Stimulated activated CD4-positive, alpha-beta T cell treated with anti-CD3 and anti-CD28 coated beads, Interleukin-4, amount 100 ng/mL, for 4 hours (primary cell): Measurements from ENCODE around the gene ACAP2.
"Not testable (repeated sequence)": the region's sequence is repeated elsewhere in the genome, so short reads cannot be mapped to it uniquely, and the experiment has no call there.

Experiments
- DNase-seq, 2 experiments: peaks; one replicate each; pipeline ENCODE4 v3.0.0-alpha.2; 2020

Gene ACAP2

DNA sequence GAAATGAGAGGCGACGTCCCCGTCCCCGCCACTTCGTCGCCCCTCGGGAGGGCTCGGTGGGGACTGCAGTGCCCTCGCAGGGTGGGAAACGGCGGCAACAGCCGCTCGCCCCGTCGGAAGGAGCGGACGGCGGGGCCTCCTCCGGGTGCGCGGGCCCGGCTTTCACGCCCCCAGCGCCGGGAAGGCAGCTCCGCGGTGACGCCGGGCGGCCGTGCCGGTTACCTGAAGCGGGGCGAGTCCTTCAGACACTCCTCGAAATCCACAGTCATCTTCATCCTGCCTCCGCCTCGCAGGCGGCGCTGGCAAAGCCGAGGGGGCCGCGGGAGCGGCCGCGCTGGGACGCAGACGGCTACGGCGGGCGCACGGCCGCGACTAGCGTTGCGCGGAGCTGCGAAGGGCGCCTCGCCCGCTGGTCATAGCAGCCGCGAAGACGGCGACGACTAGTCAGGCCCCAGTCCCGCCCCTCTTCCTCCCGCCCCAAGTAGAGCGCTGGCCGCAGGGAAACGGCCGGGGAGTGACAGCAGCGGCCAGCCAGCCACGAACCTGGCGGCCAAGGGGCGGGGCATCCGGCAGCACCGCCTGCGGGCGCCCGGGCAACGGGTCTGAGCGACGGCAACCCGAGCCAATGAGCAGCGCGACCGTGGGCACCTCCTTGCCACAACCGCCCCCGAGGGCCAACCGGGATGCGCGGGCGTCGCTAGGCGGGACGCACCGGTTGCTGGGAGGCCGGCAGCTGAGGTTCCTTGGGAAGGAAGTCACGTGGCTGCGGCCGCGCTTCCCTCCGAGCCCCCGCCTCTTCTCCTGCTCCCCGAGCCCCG, at the start of gene ACAP2:
TSS of gene ACAP2 (minus strand) at position 448 of the 818 bp plus-strand sequence. CDS start at position 275, 173 bp downstream.
- peak; percentile 99 to 100 for DNase-seq

- DNase-seq, result no peak
These were observed 32.8 kb upstream of the ACAP2 start for GRCh38 chr3:195475614-195476013.

- DNase-seq, result not testable (repeated sequence)
These were observed 32.3 kb upstream of the ACAP2 start for GRCh38 chr3:195475116-195475515.

DNA sequence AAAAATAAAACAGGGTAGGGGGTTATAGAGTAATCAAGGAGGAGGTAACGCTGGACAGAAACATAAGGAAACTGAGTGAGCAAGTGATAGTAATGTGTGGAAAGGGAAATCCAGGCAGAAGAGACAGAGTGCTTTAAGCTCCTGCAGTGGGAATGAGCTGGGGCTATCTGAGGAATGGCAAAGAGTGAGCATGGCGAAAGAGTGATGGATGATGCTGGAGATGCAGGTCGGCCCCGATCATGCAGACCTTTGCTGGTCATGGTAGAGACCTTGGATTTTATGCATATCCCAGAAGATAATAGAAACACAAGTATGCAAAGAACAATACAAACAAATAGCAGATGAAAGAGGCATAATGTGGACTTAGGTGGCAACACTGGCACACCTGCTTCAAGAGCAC, 26.0 kb upstream of the ACAP2 start:
- no peak for DNase-seq

GRCh38 chr3:195468391-195468776, 25.6 kb upstream of the ACAP2 start:
- DNase-seq, result no peak

DNA sequence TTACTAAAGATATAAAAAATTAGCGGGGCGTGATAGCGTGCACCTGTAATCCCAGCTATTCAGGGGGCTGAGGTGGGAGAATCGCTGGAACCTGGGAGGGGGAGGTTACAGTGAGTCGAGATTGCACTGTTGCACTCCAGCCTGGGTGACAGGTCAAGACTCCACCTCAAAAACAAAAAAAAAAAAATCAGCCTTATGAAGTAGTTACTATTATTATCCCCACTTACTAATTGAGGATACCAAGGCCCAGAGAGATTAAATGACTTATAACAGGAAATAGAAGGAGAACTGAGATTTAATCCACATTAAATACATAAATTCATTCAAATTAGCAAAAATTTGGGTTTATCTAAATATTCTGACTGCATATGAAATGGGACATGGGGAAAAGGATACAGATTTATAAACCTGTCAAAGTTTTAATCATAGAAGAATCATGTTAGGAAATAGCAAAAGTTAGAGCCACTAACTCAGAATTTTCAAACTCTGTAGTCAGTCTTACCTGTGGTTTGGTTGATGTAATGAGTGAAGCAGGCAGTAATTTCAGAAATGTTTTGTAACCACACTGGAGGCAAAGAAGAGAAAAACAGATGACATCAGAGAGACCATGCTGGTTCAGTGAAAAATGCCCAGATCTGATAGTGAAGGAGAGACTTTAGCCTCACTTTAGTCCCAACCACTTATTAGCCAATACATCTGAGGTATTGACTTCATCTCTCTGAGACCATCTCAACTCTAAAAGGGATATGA, 25.0 kb upstream of the ACAP2 start:
- no peak for DNase-seq

GRCh38 chr3:195466251-195466650, 23.4 kb upstream of the ACAP2 start:
- DNase-seq, result no peak

DNA sequence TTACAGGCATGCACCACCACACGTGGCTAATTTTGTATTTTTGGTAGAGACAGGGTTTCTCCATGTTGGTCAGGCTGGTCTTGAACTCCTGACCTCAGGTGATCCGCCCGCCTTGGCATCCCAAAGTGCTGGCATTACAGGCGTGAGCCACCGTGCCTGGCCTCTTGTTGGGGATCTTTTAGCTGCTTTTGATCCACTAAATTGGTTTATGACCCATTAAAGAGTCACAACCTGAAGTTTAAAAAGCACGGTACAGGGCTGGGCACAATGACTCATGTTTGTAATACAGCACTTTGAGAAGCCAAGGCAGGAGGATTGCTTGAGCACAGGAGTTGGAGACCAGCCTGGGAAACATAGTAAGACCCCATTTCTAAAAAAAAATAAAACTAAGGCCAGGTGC, 20.1 kb upstream of the ACAP2 start:
- not testable (repeated sequence) for DNase-seq

GRCh38 chr3:195462308-195462610, 19.4 kb upstream of the ACAP2 start:
- DNase-seq, result no peak

DNA sequence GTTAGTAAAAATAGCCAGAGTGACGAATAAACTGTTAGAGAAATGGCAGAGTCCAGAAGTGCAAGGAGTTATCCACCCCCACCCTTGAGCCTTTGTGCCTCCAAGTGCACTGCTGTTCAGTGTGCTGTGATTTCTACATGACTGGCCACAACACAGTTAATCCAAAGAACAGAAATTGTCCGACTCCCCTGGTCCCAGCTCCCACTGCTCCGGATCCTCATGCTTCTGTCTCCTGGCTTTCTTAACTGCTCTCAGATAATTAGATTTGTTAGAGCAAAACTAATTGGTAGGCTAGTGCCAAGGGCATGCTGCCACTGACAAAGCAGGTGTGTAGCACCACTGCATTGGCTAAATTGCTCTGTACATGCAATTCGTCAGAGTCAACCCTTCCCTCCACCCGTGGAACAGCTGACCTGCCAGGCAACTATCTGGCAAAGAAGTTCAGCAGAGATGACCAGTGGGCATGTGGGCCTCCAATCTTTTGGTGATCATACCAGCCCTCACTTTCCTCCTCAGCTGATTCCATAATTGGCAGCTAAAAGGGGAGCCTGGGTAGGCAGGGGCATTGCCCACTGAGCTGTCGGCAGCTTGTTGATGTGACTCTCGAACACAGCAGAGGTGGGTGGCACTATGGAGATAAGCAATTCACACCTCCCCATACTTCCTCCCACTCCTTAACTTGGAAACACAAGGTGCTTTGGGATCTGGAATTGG, 18.9 kb upstream of the ACAP2 start:
- no peak for DNase-seq

DNA sequence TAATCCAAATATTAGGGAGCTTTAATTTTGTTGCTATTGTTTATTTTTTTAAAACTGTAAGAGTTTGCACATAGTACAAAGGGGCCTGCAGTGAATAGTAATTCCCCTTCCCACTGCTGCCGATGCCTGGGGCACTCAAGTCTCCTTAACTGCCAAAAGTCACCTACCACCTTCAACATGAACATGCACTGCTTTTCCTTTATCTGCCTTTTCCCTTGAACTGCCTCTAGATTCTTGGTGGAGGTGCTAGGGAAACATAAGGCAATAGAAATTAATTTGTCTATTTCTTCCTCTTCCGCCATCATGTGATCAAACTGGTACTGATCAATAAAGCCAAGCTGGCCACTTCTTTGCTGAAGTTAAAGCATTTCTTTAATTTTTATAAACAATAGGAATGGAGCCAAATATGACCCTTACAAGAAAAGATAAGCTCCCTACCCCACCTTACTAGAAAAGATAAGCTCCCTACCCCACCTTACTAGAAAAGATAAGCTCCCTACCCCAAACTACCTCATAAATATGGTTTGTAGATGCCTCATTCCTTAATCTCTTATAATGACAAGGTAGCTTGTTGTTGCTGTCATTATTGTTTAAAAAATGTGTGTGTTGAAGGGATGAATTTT, 17.4 kb upstream of the ACAP2 start:
- no peak for DNase-seq

- DNase-seq, result no peak
These were observed 15.5 kb upstream of the ACAP2 start for GRCh38 chr3:195458316-195458717.

DNA sequence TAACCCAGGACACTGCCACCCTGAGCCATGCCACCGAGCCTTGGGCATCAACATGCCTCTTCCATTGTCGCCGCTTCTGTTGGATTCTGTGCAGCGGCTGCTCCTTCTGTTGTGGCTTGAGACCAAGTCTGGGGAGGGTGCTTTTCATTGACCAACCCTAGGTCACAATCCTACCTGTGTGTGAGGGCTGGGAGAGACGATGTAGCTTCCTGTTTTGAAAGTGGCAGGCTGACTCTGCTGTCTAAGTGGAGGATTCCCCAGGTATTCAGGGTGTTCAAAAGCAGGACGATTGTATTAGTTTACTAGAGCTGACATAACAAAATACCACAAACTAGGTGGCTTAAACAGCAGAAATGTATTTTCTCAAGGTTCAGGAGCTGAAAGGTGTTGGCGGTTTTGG, 13.0 kb upstream of the ACAP2 start:
- no peak for DNase-seq

DNA sequence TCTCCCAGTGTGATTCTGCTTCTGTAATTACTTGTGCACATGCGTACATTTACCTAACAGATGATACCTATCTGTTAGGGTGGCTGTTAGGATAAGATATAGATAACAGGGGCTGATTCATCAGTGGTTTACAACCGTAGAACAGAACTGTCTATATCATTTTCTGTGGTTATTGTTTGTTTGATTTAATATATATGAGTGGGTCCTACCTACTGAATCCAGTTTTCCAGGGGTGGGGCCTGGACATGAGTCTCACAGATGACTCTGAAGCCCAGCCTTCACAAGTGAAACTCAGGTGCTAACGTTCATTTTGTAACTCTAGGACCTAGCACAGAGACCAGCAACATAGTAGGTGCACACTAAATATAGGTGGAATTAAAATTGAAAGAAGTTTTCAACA, 10.4 kb upstream of the ACAP2 start:
- DNase-seq, result no peak

DNA sequence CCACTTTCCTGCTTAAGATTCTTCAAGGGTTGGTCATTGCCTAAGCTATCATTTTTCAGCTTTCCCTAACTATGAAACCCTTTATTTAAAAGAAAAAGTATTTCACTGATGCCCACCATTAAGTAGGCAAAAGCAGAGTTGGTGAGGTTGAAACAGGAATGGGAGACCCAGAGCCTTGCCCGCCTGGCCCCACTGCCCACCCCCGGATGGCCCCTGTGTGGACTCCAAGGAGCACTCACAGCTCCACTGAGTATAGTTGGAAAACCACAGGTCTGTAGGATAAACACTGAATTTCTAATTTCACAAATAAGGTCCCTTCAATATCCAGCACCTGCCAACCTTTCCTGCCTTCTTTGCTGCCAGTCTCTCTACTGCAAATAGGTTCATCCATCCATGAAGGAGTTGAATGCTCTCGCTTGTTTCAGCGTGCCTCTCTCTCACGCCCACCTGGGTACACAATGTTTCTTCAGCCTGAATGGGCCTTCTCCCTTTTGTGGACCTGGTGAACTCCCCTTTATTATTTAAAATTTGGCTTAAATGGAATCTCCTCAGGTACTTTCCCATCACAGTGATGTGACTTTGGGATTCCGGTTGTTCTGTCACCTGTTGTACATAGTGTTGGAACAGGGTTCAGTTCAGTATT, 8.7 kb upstream of the ACAP2 start:
- DNase-seq, result no peak

GRCh38 chr3:195450731-195451229, 8.0 kb upstream of the ACAP2 start:
- no peak for DNase-seq

GRCh38 chr3:195448205-195448875, 5.5 kb upstream of the ACAP2 start:
- DNase-seq, result no peak

DNA sequence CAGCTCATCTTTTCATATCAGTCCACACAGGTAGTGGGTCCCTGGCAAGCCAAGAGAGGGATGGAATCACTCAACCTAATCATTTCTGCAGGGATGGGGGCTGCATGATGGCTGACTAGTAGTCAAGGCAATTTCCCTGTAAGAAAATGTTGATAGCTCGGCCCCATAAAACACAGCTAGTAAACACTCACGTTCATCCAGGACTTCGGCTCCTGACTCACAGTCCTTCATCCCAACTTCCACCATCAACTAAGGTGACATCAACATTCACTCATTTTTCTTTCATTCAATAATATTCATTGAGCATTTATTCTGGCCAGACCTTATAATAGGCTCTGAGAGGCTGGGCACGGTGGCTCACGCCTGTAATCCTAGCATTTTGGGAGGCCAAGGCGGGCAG, 4.4 kb upstream of the ACAP2 start:
- no peak for DNase-seq

DNA sequence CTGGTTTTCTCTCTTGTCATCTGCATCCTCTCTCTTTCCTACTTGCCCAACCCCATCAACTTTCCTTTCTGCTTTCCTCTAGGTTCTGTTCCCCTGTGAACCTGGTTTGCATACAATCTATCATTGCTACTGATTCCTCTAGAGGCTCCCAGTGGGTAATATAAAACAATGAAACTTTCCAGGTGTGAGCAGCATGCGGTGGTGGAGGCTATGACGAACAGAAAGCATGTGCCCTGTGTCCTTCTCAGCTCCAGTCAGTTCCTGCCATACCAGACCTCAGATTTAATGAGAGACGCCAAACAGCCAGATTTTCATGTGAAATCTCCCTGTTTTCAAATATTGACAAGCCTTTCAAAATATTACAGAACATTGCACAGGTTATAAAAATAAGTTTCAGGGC, 3.5 kb upstream of the ACAP2 start:
- no peak for DNase-seq

GRCh38 chr3:195445885-195446284, 3.1 kb upstream of the ACAP2 start:
- DNase-seq, result no peak

DNA sequence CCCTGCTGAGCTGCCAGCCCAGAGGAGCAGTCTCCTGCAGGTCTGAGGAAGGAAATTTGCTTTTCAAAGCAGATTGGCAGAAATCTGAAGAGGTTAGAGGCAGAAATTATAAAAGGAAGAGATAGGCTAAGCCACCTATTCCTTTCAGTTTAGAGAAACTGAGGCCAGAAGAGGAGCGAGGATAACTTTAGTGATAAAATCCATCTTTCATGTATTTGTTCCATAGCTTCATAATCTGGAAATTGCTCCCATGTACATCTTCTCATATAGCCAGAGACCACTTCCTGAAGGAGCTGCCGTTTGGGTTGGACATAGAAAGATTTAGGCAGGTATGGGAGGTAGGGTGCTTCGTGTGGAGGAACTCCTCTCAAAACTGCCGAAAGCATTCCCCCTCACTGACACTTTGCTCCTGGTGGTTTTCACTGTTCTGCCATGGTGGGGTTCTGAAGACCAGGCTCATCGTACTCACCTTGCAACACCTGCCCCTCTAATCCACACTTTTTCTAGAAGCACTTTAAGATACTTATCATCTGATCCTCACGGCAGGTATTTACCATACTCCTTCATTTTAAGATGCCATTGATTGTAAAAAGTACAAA, 670 bp upstream of the ACAP2 start:
- no peak for DNase-seq
